HG03571 (cell line): Measurements from ENCODE around the gene ITGA11.

Source experiments
- ATAC-seq: cut with Tn5 transposase; IDR thresholded peaks from one replicate; pipeline ENCODE4 v1.9.1; 2021; ENCODE audit not compliant: unreplicated experiment

The ITGA11 gene

DNA sequence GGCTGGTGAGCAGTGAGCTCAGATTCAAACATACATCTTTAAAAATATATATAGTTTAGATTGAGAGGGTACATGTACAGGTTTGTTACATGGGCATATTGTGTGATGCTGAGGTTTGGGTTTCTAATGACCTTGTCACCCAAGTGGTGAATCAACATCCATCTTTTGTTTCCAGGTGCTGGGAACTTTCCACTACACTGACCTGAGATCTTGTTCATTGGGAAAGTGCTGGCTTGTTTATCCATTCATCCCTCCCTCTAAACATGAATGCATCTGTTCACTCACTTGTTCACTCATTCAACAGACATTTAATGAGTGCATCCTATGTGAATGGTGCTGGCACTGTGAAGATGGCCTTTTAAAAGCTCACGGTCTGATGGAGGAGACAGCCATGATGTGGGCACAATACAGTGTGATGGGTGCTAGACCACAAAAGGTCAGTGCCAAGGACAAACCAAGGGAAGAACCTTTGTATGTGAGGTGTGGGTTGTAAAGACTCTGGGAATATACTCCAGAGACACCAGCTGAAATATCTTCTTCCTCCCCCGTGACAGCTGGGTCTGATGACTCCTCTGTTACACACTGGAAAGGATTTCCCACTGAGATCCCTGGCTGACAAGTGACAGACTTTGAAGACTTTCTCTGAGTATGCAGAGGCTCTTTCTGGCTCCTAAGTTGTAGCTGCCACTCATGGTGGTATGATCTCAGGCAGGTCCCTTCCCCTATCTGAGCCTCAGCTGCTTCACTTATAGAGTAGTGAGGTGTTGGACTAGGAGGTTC, 16.2 kb upstream of the ITGA11 start:
- ATAC-seq = no peak

DNA sequence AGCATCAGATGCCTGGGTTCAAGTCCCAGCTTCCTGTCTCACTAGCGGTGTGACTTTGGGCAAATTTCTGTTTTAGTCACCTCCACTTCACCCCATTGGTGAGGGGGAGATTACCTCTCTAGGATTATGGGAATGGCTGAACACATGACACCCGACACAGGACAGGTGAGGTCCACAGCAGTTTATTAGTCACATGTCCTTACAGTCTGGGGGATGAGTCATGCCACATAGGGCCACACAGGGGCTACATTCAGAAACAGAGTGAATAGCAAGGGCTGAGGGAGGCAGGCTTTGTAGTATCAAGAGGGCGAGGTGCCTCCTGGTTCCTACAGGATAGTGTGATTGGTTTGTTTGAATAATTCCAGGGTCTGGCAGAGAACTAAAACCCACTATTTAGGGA, 15.2 kb upstream of the ITGA11 start:
- no peak for ATAC-seq

DNA sequence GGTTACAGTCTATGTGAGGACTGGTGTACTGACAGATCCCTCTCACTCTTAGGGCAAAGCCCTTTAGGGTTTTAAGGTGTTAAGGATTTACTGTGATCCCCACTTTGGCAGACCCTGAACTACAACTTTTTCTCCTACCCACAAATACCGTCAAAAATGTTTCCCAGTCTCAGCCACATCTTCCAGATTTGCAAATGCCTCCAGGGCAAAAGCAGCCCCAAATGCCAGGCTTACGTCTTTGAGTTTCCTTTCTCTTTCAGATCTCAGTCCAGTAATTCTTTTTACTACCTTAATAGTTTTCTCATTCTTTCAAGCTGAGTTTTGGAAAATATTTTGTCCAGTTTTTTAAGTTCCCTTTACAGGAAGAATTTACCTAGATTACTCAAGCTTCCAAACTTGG, 13.4 kb upstream of the ITGA11 start:
- ATAC-seq = no peak

DNA sequence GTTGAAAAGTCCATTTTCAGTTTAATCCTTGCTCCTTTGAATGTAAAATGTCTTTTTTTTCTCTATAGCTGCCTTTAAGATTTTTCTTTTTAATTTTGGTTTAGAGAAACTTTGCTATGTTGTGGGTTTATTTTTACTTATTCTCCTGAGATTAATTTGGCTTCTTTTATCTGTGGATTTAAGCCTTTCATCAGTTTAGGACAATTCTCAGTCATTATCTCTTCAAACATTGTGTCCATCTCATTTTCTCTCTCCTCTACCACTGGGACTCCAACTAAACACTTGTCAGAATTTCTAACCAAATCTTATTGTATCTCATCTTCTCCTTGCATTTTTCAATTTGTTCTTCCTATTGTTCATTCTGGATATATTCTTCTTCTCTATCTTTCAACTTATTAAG, 12.4 kb upstream of the ITGA11 start:
- ATAC-seq = no peak

DNA sequence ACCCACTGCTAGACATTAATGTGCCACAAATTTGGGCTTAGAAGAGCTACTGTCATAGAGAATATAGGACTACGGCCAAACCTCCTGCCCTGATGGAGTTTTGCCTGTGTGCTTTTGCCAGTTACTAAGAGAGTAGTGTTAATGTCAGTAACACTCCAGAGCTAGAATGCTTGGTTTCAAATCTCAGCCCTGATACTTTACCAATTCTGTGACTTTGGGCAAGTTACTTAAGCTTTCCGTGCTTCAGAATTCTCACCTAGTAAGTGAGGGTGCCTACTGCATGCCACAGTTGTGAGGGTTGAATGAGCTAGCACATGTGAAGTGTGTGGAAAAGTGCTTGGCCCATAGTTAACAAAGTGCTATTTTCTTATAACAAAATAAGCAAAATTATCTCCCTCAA, 10.9 kb upstream of the ITGA11 start:
- no peak for ATAC-seq

DNA sequence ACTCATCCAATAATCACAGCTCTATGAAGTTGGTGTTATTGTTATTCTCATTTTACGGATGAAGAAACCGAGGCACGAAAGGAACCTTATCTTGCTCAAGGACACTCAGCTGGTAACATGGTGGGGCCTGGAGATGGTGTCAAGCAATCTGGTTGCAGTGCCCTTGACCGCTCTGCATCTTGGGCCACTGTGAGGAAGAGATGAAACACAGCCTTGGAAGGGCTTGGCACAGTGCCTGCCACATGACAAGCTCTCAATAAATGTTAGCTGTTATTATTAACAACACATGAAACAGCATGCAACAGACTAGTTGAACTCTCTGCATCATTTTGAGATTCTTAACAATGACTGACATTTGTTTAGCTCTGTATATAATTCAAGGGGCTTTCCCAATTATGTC, 10.1 kb upstream of the ITGA11 start:
- no peak for ATAC-seq

DNA sequence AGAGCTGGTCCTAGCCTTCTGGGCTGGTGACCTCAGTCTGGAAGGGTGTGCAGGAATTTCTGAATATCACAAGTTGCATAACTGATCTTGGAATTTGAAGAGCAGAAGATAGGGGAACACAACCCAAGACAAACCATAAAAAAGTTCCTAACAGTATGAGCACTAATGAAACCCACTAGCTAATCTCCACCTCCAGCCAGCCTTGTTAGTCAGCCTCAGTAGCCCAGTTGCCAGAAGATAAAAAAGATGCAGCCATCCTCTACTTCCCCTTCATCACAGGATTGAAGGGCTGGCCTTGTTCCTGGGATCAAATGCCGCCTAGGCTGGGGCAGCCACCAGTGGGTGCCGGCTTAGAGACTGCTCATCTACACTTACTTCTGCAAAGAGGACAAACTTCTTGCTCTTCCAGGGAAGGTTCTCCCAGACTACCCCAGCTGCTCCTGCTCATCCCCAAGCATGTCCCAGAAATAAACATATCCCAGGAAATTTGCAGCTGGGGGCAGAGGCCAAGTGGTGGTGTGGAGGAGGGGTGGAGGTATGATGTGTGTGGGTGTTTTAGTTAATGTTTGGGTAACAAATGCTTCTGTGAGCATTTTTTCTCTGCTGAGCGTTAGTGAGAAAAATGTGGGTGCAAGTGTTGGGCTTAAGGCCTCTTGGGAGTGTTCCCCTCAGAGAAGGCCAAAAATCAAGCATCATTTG, 9.2 kb upstream of the ITGA11 start:
- no peak for ATAC-seq

DNA sequence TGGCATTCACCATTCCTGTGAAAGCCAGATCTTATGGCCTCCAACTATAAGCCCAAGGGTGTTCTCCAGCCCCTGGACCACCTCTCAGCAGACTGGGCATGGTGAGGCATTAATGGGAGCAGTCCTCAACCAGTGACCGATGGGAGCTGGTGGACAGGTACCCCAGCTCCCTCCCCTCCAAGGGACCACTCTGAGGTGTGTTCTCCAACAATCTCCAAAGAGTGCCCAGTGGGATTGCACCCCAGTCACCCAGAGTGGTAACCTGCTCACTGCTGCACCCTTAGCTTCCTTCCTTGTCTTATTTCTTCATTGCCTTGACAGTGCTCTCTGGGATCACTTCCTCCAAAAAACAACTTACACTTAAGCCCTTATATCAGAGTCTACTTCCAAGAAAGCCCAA, 8.2 kb upstream of the ITGA11 start:
- no peak for ATAC-seq

DNA sequence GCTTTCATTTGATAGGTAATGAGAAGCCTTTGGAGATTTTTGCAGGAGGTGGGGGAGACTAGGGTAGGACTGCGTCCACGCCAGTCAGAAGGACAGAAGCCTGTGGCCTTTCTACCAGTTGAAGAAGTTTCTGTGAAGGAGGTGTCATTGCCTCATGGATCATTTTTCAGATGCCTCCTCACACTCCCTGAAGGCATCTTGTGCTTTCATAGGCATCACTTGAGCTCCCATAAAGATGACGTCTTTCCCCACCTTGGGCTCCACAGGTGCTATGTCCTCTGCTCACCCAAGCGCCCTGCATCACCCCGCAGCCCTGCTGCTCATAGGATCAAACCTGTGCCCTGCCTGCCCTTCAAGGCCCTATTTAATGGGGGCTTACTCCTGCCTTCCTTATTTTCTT, 7.5 kb upstream of the ITGA11 start:
- no peak for ATAC-seq

DNA sequence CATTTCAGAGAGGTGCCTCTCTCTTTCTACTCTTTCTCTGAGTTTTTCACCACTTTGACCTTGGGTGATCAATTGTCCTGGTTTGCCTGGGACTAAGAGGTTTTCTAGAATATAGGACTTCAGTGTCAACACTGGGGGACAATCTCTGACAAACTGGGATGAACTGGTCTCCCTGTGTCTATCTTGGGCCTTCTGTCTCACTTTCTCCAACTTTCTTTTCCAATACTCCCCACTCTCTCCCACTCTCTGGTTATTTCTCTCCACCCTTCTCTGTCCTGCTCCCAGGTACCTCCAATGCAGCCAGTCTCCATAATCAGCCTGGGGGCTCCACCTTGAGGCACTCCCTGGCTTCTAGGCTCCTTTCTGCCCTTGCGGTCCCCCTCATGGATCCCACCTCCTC, 4.7 kb upstream of the ITGA11 start:
- ATAC-seq = no peak

DNA sequence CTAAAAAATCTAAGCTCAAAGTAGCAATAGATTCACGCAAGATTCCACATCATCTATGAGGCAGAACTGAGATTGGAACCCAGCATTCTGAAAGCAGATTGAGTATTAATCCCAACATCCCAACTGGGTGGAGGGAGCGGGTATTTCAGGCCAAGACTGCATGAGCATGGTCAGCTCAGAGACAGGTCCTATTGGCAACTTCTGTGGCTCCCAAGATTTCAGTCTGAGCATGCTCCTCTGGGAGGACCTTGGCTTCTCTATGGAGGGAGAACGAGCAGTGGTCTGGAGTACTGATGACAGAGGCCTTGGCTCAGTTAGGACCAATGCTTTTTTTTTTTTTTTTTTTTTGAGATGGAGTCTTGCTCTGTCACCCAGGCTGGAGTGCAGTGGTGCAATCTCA, 4.0 kb upstream of the ITGA11 start:
- no peak for ATAC-seq

DNA sequence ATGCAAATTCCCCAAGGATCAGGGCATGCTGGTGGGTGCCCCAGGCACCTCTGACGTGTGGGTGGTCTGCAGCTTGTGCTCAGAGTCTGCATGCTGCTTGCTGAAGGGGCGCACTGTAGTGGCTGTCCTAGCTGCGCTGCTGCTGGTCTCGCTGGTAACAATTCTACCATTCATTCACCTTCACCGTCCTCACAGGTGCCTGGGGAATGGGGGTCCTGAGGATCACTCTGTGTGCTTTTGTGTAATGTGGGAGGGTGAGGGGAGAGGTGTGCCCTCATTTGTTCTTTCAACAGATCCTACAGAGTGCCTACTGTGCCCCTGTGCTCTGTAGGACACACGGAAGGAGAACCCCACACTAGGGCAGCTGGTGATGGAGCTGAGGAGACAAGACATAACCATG, 2.1 kb upstream of the ITGA11 start:
- ATAC-seq = no peak

DNA sequence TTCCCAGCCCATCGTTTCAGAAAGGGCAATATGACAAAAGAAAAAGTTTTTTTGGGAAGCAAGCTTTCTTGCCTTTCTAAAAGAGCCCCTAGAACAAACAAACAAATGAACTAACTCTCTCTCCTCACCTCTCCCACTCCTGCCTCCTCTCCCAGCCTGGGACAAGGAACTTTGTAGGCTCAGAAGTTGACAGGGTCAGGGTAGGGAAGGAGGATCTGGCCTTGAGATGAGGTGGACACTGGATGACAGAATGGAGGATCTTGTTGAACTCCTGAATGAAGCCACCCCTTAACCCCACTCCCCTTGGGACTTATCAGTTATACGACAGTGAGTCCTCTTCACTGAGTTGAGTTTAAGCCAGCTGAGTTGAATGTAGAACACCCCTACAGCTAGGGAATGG, 1.6 kb upstream of the ITGA11 start:
- no peak for ATAC-seq

DNA sequence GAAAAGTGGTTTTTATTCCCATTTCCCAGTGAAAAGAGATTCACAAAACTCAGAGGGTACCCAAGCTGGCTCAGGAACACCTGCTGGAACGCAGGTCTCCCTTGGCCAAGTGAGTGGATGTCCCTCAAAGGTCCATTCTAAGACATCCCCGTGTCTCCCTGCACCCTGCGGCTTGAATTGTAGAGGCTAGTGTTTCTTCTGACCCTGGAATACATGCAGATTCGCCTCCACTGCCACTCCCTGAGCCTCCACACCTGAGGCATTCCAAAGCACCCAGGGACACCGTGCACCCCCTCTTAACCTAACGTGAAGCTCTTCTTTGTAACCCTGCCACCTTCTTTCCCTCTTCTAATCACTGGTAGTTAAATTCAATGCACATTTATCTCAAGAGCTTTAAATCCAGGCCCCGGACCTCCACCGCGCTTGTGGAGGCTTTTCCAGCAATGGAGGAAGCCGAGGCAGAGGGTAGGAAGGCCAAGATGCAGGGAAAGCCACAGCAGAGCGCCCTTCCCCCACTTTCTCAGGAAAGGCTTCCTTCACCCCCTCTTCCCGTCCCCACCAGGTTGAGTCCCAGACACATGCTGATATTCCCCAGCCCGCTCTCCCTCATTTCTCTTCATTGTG, 590 bp upstream of the ITGA11 start:
- no peak for ATAC-seq

DNA sequence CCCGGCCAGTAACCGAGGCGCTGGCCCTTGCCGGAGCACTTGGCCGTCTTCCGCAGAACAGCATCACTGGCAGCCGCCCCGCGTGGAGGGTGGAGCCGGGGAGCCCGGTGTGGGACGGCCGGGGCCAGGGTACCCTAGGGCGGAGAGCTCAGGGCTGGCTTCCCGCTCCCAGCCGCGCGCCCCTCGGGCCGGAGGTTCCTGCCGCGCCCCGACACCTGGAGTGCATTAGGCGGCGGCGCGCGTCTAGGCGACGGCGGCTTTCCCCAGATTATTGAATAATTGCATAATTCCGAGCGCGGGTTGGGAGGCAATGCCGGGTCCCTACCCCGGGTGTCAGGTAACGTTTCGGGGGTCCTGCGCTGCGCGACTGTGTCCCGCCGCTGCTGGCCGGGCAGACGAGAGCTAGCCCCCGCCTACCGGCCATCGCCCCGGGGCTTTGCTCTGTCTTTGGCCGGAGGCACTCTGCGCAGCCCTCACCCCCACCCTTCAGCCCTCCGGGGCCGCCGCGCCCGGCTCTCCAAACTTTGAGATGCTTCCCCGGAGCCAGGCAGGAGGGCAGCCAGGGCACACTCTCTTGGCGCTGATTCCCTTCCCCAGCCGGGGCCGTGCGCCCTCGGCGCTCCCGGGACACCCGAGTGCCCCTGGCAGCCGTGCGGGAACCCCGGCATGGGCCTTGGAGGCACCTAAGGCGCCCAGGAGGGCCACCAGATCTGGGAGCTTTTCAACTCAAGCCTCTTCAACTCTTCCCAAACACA, 749 bp downstream of the ITGA11 start:
- ATAC-seq = no peak

DNA sequence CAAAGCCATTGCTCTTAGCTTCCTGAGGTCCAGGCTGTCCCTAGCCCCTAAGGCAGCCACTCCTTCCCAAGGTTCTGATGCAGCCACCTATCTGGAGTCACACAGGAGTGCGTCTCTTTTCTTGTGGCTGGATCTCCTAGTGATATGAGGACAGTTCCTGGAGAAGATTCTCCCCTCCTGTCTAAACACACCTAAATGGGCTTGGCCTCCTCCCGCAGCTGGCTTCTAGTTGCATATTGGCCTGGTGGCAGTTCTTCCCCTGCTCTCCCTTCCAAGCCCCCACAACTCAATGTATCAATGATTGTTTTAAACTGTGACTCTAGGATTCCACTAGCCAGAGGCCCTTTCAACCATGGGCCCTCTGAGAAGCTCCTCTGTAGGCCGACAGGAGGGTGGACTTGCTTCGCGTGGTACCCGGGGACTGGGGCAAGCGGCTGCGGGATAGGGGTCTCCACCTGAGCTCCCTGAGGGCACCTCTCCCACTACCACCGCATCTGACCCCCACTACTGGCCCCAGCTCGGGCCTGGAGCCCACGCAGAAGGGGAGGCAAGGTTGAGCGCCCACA, 1.4 kb downstream of the ITGA11 start:
- no peak for ATAC-seq

DNA sequence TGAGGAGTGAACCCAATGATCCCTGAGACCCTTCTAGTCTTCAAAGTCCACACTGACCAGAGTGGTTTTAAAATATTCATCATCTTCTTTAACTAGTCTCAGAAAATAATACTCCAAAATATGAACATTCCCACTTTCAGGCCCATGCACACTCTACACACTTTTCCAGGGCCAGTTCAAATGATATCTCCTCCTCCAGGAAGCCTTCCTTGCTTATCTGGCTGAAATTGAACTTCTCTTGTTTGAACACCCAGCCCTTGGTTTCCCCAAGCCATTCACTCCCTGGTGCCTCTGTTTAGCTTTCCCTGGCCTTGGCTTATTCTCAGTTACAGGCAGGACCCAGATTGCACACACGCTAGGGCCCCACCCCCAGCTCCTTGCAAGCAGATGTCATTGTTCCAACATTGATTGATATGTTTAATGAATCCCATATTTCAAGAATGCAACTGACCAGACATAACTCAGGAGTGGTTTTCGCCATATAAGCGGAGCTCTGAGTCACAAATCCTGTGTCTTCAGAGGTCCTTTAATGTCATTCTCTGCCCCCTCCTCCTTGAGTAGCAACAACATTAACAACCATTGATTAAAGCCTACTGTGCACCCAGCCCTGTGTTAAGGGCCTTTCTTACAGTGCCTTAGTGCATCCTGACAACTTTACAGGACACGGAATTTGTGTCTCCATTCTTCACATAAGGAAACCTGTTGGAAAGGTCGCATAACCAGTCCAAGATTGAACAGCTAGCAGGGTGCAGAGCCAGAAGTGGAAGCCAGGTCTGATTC, 2.1 kb downstream of the ITGA11 start:
- ATAC-seq = no peak

DNA sequence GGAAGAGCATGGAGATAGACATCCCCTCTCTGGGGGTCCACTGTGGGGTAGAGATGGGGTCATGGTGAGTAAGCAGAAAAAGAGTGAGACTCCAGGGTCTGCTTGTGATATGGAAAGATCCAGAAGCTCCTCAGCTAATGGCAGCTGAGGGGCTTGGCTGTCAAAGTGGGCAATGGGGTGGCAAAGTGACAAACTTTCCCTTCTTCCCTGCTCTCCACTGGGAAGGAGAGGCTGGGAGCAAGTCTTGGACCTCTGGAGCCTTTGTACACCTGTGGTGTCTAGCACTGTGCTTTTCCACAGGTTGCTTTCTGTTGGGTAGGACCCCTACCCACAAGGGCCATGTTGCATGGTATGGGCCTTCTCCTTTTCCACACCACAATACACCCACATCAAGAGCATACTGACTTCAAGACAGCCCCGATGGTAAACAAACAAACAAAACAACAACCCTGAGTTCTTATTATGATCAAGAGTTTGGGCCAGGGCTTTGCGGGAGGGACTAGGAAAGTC, 3.5 kb downstream of the ITGA11 start:
- no peak for ATAC-seq

DNA sequence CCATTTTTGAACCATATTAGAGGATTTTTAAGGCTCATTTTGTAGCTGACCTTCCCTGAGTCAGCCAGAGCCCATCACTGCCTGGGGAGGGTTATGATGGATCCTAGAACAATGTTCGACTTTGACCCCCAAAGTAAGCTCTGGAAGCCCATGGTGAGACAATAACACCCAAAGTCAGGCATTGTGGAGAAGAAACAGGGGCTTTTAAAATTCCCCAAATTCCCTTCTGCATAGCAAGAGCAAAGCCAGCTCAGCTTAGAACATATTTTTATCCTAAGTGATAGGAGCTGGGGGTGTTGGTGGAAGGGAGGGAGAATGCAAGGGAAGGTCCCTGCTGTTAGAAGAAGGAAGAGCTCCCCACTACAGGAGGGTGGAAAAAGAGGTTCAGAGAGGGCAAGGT, 4.0 kb downstream of the ITGA11 start:
- ATAC-seq = no peak

DNA sequence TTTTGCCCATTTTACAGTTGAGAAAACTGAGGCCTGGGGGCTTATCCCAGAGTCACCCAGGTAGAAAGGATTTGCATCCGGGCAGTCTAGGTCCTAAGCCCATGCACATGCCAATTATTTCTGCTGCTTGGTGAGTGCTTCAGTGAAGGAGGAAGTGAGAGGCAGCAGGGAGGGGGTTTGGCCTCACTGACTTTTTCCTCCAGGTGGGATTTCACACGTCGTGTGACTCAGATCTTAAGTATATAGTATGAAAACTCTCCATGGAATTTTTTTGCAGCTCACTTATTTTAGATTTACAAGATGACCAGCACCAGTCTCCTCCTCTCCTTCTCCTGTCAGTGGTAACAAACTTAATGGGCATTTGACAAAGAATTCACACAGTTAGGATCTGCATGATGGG, 4.6 kb downstream of the ITGA11 start:
- no peak for ATAC-seq
